Activated CD4-positive, CD25-positive, alpha-beta regulatory T cell treated with anti-CD3 and anti-CD28 coated beads, Interleukin-2, amount 50 U/mL, for 24 hours (primary cell): Measurements from ENCODE around the gene ACTN4.
A peak's percentile ranks its signal among the peaks of the same experiment; 100 is the strongest.

Experiments
- ATAC-seq, 2 donors: fragments of 150-1000 bp; cut with Tn5 transposase; one replicate each; pipeline ENCODE4 v1.10.0; 2021; ENCODE audit warnings: mild to moderate bottlenecking in 1 of 2, moderate library complexity in 1 of 2

ACTN4 gene

GRCh38 chr19:38662537-38663155 is 15.2 kb downstream of the ACTN4 start:
- no peak for ATAC-seq

GRCh38 chr19:38663156-38663651 is 15.8 kb downstream of the ACTN4 start:
- ATAC-seq: no peak

- no peak for ATAC-seq
Observed at GRCh38 chr19:38663957-38664502, 16.6 kb downstream of the ACTN4 start.

- ATAC-seq: no peak
Observed at GRCh38 chr19:38664503-38665211, 17.2 kb downstream of the ACTN4 start.

- no peak for ATAC-seq
Observed at GRCh38 chr19:38665219-38665931, 17.9 kb downstream of the ACTN4 start.

- no peak for ATAC-seq
Observed at GRCh38 chr19:38665950-38666662, 18.7 kb downstream of the ACTN4 start.

- peak; percentile 90 to 94 for ATAC-seq
Observed at GRCh38 chr19:38666663-38667511, 19.4 kb downstream of the ACTN4 start.

GRCh38 chr19:38667661-38668171 is 20.3 kb downstream of the ACTN4 start:
- ATAC-seq: no peak

- ATAC-seq: no peak
Observed at GRCh38 chr19:38669552-38669951, 22.1 kb downstream of the ACTN4 start.

GRCh38 chr19:38670921-38671398 is 23.5 kb downstream of the ACTN4 start:
- ATAC-seq: no peak

GRCh38 chr19:38671654-38672053 is 24.2 kb downstream of the ACTN4 start:
- ATAC-seq: no peak

GRCh38 chr19:38673030-38673429 is 25.6 kb downstream of the ACTN4 start:
- no peak for ATAC-seq

GRCh38 chr19:38674388-38675171 is 27.1 kb downstream of the ACTN4 start:
- no peak for ATAC-seq

- peak; percentile 29 to 46 for ATAC-seq
Observed at GRCh38 chr19:38675611-38676010, 28.2 kb downstream of the ACTN4 start.

- no peak for ATAC-seq
Observed at GRCh38 chr19:38676023-38676877, 28.8 kb downstream of the ACTN4 start.

GRCh38 chr19:38676878-38677646 is 29.6 kb downstream of the ACTN4 start:
- no peak for ATAC-seq

GRCh38 chr19:38678217-38678890 is 30.9 kb downstream of the ACTN4 start:
- ATAC-seq: no peak

GRCh38 chr19:38678891-38679494 is 31.5 kb downstream of the ACTN4 start:
- no peak for ATAC-seq
